GM18508 (cell line): ENCODE data around the gene PAF1.
"Not testable (repeated sequence)": the region's sequence is repeated elsewhere in the genome, so short reads cannot be mapped to it uniquely, and the experiment has no call there.

Source experiments
- ATAC-seq: cut with Tn5 transposase; IDR thresholded peaks from one replicate; pipeline ENCODE4 v1.9.1; 2021; ENCODE audit warnings: moderate number of reproducible peaks; ENCODE audit not compliant: insufficient read depth, unreplicated experiment

PAF1 gene

GRCh38 chr19:39385629-39386411, 5.1 kb downstream of the PAF1 start:
- ATAC-seq, result no peak

GRCh38 chr19:39384839-39385568, 5.9 kb downstream of the PAF1 start:
- ATAC-seq, result no peak

GRCh38 chr19:39382991-39383828, 7.7 kb downstream of the PAF1 start:
- no peak for ATAC-seq

GRCh38 chr19:39381910-39382611, 8.8 kb downstream of the PAF1 start:
- no peak for ATAC-seq

- no peak for ATAC-seq
Measured at GRCh38 chr19:39380521-39381502, 10.1 kb downstream of the PAF1 start.

GRCh38 chr19:39379865-39380396, 11.0 kb downstream of the PAF1 start:
- no peak for ATAC-seq

GRCh38 chr19:39379366-39379765, 11.5 kb downstream of the PAF1 start:
- not testable (repeated sequence) for ATAC-seq

GRCh38 chr19:39377373-39378362, 13.2 kb downstream of the PAF1 start:
- no peak for ATAC-seq

GRCh38 chr19:39375929-39376328, 15.0 kb downstream of the PAF1 start:
- no peak for ATAC-seq

GRCh38 chr19:39372941-39373340, 18.0 kb downstream of the PAF1 start:
- ATAC-seq, result no peak

- no peak for ATAC-seq
Measured at GRCh38 chr19:39372047-39372802, 18.7 kb downstream of the PAF1 start.

GRCh38 chr19:39370735-39371134, 20.2 kb downstream of the PAF1 start:
- no peak for ATAC-seq

- no peak for ATAC-seq
Measured at GRCh38 chr19:39369200-39369599, 21.7 kb downstream of the PAF1 start.

- ATAC-seq, result no peak
Measured at GRCh38 chr19:39365531-39365930, 25.4 kb downstream of the PAF1 start.

- ATAC-seq, result no peak
Measured at GRCh38 chr19:39363901-39364457, 26.9 kb downstream of the PAF1 start.
